GM12801 (cell line): ENCODE measurements around the gene NEK10.

Experiments
- TF ChIP-seq, protein P1 (sequence below): IDR thresholded peaks from one replicate; pipeline ENCODE4 v1.5.1; 2011; ENCODE audit warnings: control low read depth; ENCODE audit not compliant: insufficient read length; ENCODE audit errors: extremely low read depth

Gene NEK10

DNA sequence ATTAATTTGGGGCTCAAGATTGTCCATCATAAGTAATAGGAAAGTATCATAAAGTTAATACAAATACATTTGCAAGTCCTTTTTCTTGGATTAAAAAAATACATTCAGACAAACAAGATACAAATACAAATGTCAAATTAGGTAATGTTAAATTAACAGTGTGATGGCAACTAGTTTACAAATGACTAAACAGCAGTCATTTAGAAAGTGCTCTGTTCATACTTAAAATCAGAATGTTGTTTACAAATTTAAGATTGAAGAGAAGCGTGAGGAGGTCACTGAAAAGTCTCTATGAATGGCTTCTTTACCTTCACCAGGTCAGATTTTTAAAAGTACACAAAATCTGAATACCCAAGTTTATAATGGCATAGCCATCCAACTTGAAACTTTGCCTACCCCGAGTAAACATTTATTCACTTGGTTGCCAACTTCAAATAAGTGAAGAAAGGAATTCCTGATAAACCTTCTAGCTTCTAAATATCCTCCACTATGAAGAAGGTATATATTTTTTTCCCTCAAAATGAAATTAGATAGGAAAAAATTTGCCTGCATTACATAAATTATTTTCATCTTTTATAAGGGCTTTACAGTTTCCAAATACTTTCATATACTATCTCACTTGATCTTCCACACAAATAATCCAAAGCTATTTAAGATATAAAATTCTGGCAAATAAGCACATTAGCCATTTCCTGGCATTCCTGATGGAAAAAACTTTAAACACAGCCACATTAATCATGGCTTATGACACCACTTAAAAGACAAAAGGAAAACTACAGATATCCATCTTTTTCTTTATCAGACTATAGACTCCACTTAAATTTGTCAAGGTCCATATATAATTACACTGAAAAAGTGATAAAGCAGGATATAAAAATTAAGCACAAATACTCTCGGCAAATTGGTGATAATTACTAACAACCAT, 11.5 kb upstream of the NEK10 start:
- TF ChIP-seq, protein P1, sequence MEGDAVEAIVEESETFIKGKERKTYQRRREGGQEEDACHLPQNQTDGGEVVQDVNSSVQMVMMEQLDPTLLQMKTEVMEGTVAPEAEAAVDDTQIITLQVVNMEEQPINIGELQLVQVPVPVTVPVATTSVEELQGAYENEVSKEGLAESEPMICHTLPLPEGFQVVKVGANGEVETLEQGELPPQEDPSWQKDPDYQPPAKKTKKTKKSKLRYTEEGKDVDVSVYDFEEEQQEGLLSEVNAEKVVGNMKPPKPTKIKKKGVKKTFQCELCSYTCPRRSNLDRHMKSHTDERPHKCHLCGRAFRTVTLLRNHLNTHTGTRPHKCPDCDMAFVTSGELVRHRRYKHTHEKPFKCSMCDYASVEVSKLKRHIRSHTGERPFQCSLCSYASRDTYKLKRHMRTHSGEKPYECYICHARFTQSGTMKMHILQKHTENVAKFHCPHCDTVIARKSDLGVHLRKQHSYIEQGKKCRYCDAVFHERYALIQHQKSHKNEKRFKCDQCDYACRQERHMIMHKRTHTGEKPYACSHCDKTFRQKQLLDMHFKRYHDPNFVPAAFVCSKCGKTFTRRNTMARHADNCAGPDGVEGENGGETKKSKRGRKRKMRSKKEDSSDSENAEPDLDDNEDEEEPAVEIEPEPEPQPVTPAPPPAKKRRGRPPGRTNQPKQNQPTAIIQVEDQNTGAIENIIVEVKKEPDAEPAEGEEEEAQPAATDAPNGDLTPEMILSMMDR, result no peak

DNA sequence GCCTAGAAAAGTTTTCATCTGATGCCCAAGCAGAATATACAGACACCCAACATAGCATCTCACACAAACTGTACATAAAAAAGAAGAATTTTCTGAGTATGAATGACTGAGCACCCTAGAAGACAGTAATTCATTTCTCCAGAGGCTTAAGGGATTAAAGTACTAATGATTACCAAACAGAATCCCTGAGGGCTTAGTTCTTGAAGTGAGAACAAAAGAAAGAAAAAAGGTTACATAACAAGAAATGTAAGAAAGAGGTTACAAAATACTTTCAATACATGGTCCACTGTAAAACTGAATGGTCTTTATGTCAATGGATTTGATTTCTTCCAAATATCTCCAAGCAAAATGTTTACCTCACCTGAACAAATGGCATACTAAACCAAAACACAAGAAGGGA, 9.1 kb upstream of the NEK10 start:
- TF ChIP-seq, protein P1, result no peak

DNA sequence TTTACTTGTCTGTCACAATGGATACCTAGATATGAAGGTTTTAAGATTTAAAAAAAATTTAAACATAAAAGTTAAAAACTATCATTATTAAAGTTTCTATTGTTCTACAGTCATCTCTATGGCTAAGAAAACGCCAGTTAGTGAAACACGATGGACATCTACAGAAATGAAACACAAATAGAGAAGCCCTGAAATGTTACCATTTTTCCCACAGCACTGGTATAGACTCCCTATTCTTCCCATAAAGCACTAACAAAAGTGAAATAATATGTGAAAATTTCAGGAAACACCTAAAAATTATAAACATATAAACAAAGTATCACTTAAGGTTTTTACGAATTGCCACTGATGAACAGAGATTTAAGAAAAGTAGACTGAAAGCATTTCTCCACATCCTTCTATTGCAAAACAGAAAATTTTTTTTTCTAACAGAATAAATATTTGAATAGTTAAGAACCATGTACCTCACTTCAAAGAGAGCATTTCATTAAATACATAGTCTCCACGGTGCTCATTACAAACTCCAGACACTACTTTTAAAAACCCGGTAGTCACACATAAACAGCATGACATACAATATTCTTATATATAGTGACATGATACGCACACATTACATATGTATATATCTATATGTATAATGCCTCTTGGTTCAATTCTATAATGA, 7.1 kb upstream of the NEK10 start:
- TF ChIP-seq, protein P1, result no peak

DNA sequence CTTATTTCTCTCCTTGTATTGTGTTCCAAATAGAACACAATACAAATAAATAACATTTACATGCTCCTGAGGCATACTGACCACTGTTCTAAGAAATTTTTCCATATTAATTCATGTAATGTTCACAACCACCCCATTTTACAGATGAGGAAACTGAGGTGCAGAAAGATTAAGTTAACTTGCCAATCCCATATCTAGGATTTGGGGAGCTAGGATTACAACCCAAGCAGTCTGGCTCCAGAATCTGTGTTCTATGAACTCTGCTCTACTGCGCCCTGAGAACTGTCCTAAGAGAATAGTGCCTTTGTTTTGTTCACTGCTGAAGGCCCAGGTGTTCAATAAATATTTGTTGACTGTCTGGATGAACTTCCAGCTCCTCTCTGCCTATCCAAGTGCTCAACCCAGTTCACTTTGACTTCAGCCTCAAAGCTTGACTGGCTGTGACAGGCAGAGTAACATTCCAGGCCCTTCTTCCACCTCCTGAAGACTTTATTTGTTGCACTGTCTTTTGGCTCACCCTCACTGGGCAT, 3.1 kb downstream of the NEK10 start:
- TF ChIP-seq, protein P1, result no peak

DNA sequence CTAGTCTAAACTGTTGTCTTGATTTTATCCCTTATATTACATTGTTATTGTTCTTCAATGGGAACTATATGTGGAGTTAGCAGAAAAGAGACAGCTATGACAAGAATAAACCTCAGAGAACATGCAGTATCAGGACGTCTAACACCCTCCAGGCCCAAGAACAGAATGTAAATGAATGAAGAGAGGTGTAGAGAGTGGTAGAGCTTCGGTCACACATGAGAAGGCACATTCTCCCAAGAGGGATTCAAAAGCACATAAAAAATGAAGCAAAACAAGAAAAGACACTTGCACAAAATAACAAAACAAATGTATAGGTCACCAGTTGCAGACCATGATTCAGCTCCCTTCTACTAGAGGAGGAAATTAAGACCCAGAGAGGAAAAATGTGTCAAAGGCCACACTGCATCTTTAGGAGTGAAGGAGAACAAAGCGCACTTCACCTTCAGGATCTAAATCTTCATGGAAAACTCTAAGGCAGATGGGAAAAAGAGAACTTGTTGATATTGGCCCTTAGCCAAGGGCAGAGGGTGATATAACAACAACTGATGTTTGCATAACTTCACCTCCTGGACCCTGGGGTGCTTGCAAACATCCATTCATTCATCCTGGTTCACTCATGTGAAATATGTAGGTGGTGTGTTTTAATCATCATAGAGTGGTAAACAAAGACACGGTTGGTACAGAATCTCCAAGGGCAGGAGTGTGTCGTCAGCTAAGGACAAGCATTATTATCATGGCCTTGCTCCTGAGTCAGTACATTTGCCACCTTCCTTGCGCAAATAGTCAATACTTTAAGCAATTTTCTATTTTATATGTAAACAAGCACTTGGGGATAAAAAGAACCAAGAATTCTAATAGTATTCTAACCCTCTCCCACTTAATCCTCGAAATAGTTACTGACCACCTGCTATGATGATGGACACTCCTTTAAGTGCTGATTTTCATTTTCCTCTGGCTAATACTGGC, 8.8 kb downstream of the NEK10 start:
- TF ChIP-seq, protein P1, result no peak

DNA sequence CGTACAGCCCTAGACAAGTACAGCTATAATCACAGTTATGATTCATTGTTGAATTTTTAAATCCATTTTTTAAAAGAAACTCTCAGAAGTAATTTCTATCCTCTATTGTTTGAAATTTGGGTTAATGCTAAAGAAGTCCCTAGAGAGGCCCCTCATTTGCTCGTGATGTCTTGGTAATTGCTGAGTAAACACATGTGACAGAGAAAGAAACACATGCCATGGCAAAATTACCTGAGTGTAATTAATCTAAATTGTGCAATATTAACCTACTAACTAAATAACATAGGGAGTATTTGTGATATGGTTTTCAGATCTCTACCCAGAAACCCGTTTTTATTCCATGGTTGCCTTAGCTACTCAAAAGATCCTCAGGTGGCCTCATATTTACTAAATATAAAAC, 10.8 kb downstream of the NEK10 start:
- TF ChIP-seq, protein P1, result no peak
